D721Med (cell line): ENCODE measurements around the gene PTPRS.

ENCODE experiments used
- DNase-seq: peaks from one replicate; pipeline ENCODE4 v3.0.0; 2011; ENCODE audit warnings: low spot score; ENCODE audit not compliant: insufficient read length
- FAIRE-seq: peaks from 2 replicates; lab custom pipeline; 2011; peaks lifted over from hg19 to GRCh38; lab: Jason Lieb, UNC
- TF ChIP-seq, protein P1 (sequence below): IDR thresholded peaks from 2 replicates; pipeline ENCODE4 v1.5.1; 2012; ENCODE audit warnings: mild to moderate bottlenecking, control low read depth; ENCODE audit not compliant: insufficient read depth; ENCODE audit errors: missing control alignments

The PTPRS gene

GRCh38 chr19:5317321-5317720, 23.3 kb downstream of the PTPRS start:
- TF ChIP-seq, protein P1, sequence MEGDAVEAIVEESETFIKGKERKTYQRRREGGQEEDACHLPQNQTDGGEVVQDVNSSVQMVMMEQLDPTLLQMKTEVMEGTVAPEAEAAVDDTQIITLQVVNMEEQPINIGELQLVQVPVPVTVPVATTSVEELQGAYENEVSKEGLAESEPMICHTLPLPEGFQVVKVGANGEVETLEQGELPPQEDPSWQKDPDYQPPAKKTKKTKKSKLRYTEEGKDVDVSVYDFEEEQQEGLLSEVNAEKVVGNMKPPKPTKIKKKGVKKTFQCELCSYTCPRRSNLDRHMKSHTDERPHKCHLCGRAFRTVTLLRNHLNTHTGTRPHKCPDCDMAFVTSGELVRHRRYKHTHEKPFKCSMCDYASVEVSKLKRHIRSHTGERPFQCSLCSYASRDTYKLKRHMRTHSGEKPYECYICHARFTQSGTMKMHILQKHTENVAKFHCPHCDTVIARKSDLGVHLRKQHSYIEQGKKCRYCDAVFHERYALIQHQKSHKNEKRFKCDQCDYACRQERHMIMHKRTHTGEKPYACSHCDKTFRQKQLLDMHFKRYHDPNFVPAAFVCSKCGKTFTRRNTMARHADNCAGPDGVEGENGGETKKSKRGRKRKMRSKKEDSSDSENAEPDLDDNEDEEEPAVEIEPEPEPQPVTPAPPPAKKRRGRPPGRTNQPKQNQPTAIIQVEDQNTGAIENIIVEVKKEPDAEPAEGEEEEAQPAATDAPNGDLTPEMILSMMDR, result no peak
- DNase-seq (no peak), FAIRE-seq (no peak)

- TF ChIP-seq, protein P1, result no peak
- DNase-seq (no peak), FAIRE-seq (no peak)
Measured at GRCh38 chr19:5316138-5316537, 24.5 kb downstream of the PTPRS start.

GRCh38 chr19:5314907-5315298, 25.7 kb downstream of the PTPRS start:
- no peak for FAIRE-seq
- TF ChIP-seq, protein P1, result no peak
- DNase-seq, result no peak

- TF ChIP-seq, protein P1, result no peak
- DNase-seq (no peak), FAIRE-seq (no peak)
Measured at GRCh38 chr19:5314012-5314906, 26.4 kb downstream of the PTPRS start.

- DNase-seq, result no peak
- TF ChIP-seq, protein P1, result no peak
- FAIRE-seq, result no peak
Measured at GRCh38 chr19:5313307-5313706, 27.3 kb downstream of the PTPRS start.

- DNase-seq (no peak), FAIRE-seq (no peak)
- TF ChIP-seq, protein P1, result no peak
Measured at GRCh38 chr19:5312058-5312457, 28.6 kb downstream of the PTPRS start.

DNA sequence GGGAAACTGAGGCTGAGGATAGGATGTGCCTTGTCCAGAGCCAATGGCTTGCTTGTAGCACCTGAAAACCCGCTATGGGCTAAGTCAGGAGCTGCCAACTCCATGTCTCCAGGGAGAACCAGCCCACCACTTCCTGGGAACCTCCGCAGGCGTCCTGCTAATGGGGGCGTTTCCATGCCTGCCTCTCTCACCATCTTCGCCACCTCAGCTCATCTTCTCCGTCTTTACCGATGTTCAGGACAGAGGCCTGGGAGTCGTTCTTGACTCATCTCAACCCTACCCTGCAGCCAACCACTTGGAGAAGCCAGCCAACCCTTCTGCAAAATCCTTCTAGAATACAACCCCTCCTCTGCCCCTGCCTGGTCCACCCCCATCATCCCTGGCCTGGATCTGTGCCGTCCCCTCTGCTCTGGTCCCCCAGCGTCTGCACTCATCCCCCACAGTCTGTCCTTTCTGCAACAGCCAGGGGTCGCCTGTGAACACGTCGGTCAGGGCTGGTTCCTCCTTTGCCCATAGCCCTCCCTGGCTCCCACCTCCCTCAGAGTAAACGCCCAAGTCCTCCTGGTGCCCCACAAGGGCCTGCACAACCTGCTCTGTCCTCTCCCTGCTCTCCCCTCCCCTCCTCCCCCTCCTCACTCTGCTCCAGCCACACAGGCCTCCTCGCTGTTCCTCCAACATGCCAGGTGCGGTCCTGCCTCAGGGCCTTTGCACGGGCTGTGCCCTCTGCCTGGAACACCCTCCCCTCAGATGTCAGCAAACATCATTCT, 31.0 kb downstream of the PTPRS start:
- DNase-seq (no peak), FAIRE-seq (no peak)
- TF ChIP-seq, protein P1, result no peak
